A172 (cell line): ENCODE data around the gene AGGF1. TPM values are rescaled to one million over a fixed set of nuclear protein-coding genes. Genes with fewer than 3 reads are reported as not detected.
"Not testable (repeated sequence)": the region's sequence is repeated elsewhere in the genome, so short reads cannot be mapped to it uniquely, and the experiment has no call there.

Experiments used
- DNase-seq: peaks from one replicate; pipeline ENCODE4 v3.0.0-alpha.2; 2015; ENCODE audit warnings: low spot score
- total RNA-seq: library from RNA; depleted of rRNA; stranded (reverse); fragments of >200 nt; shearing (Covaris generic); gene quantifications from 2 replicates; pipeline ENCODE4 v1.2.3, GENCODE V29; 2014

The AGGF1 gene
- total RNA-seq, 1 experiment from 2014 or later: 33.9 TPM

GRCh38 chr5:77028631-77029375 is 1.4 kb upstream of the AGGF1 start:
- no peak for DNase-seq

GRCh38 chr5:77029376-77029885 is 773 bp upstream of the AGGF1 start:
- no peak for DNase-seq

GRCh38 chr5:77031891-77032290 is 1.7 kb downstream of the AGGF1 start:
- DNase-seq: no peak

GRCh38 chr5:77032635-77033034 is 2.4 kb downstream of the AGGF1 start:
- no peak for DNase-seq

GRCh38 chr5:77033338-77033737 is 3.1 kb downstream of the AGGF1 start:
- DNase-seq: no peak

- no peak for DNase-seq
Observed at GRCh38 chr5:77035950-77036349, 5.7 kb downstream of the AGGF1 start.

GRCh38 chr5:77046416-77047073 is 16.3 kb downstream of the AGGF1 start:
- DNase-seq: no peak

GRCh38 chr5:77064040-77064439 is 33.8 kb downstream of the AGGF1 start:
- DNase-seq: no peak

GRCh38 chr5:77065256-77065655 is 35.1 kb downstream of the AGGF1 start:
- no peak for DNase-seq

GRCh38 chr5:77066184-77066583 is 36.0 kb downstream of the AGGF1 start:
- no peak for DNase-seq

GRCh38 chr5:77066823-77067442 is 36.7 kb downstream of the AGGF1 start:
- no peak for DNase-seq

- no peak for DNase-seq
Observed at GRCh38 chr5:77073667-77074066, 43.5 kb downstream of the AGGF1 start.

- no peak for DNase-seq
Observed at GRCh38 chr5:77074745-77075144, 44.5 kb downstream of the AGGF1 start.

- no peak for DNase-seq
Observed at GRCh38 chr5:77076961-77077828, 47.0 kb downstream of the AGGF1 start.

GRCh38 chr5:77077829-77078176 is 47.6 kb downstream of the AGGF1 start:
- DNase-seq: no peak

- DNase-seq: not testable (repeated sequence)
Observed at GRCh38 chr5:77080479-77080878, 50.3 kb downstream of the AGGF1 start.

GRCh38 chr5:77080905-77081304 is 50.7 kb downstream of the AGGF1 start:
- no peak for DNase-seq

- DNase-seq: no peak
Observed at GRCh38 chr5:77082280-77082679, 52.1 kb downstream of the AGGF1 start.

- DNase-seq: no peak
Observed at GRCh38 chr5:77083088-77083487, 52.9 kb downstream of the AGGF1 start.

GRCh38 chr5:77086368-77086688 is 56.1 kb downstream of the AGGF1 start:
- DNase-seq: no peak

GRCh38 chr5:77086689-77087483 is 56.7 kb downstream of the AGGF1 start, which contains the start of gene ZBED3:
Gene ZBED3 (minus strand): TSS chr5:77087285. CDS start chr5:77077878, 9,407 bp downstream.
- DNase-seq: peak; percentile 79
